ENCODE data around the gene ZNRF1.

Gene ZNRF1

GRCh38 chr16:75026892-75027391 is 28.1 kb downstream of the ZNRF1 start:
- DNase-seq (ENCODE audit: low read depth in 3 of 3), result no peak

- no peak for DNase-seq (ENCODE audit: low read depth in 3 of 3)
These were observed 28.9 kb downstream of the ZNRF1 start for GRCh38 chr16:75027520-75028300.

GRCh38 chr16:75028544-75029135 is 29.8 kb downstream of the ZNRF1 start:
- no peak for DNase-seq (ENCODE audit: low read depth in 3 of 3)

GRCh38 chr16:75029854-75030253 is 31.0 kb downstream of the ZNRF1 start:
- DNase-seq (ENCODE audit: low read depth in 3 of 3), result no peak

GRCh38 chr16:75032655-75033054 is 33.8 kb downstream of the ZNRF1 start:
- DNase-seq (ENCODE audit: low read depth in 3 of 3), result no peak

GRCh38 chr16:75035410-75035968 is 36.7 kb downstream of the ZNRF1 start:
- DNase-seq (ENCODE audit: low read depth in 3 of 3), result no peak

GRCh38 chr16:75038036-75038858 is 39.4 kb downstream of the ZNRF1 start:
- DNase-seq (ENCODE audit: low read depth in 3 of 3), result no peak

- DNase-seq (ENCODE audit: low read depth in 3 of 3), result no peak
These were observed 41.1 kb downstream of the ZNRF1 start for GRCh38 chr16:75039941-75040340.

GRCh38 chr16:75042426-75043174 is 43.8 kb downstream of the ZNRF1 start:
- DNase-seq (ENCODE audit: low read depth in 3 of 3), result no peak

GRCh38 chr16:75043175-75043895 is 44.5 kb downstream of the ZNRF1 start:
- no peak for DNase-seq (ENCODE audit: low read depth in 3 of 3)

GRCh38 chr16:75044800-75045361 is 46.1 kb downstream of the ZNRF1 start:
- DNase-seq (ENCODE audit: low read depth in 3 of 3), result no peak

- no peak for DNase-seq (ENCODE audit: low read depth in 3 of 3)
These were observed 46.6 kb downstream of the ZNRF1 start for GRCh38 chr16:75045424-75045823.

- DNase-seq (ENCODE audit: low read depth in 3 of 3), result no peak
These were observed 49.2 kb downstream of the ZNRF1 start for GRCh38 chr16:75048054-75048453.

GRCh38 chr16:75048530-75048929 is 49.7 kb downstream of the ZNRF1 start:
- no peak for DNase-seq (ENCODE audit: low read depth in 3 of 3)

GRCh38 chr16:75052481-75053202 is 53.8 kb downstream of the ZNRF1 start:
- no peak for DNase-seq (ENCODE audit: low read depth in 3 of 3)

GRCh38 chr16:75053791-75054555 is 55.1 kb downstream of the ZNRF1 start:
- no peak for DNase-seq (ENCODE audit: low read depth in 3 of 3)

- DNase-seq (ENCODE audit: low read depth in 3 of 3), result no peak
These were observed 55.7 kb downstream of the ZNRF1 start for GRCh38 chr16:75054556-75054947.

- DNase-seq (ENCODE audit: low read depth in 3 of 3), result no peak
These were observed 60.0 kb downstream of the ZNRF1 start for GRCh38 chr16:75058806-75059205.

- no peak for DNase-seq (ENCODE audit: low read depth in 3 of 3)
These were observed 60.6 kb downstream of the ZNRF1 start for GRCh38 chr16:75059411-75059810.
